Measurements from ENCODE around the gene C14orf93.

GRCh38 chr14:22981090-22981875, 28.7 kb downstream of the C14orf93 start:
- TF ChIP-seq POLR2A (IDR thresholded peaks at IDR 0.05) (no peak), CTCF (IDR thresholded peaks at IDR 0.05) (no peak)

All from breast epithelium (tissue), 3 donors.